GM18873 (cell line): Measurements from ENCODE around the gene UBE2E2.
A peak's percentile ranks its signal among the peaks of the same experiment; 100 is the strongest.
"Not testable (repeated sequence)": the region's sequence is repeated elsewhere in the genome, so short reads cannot be mapped to it uniquely, and the experiment has no call there.

ENCODE experiments used
- ATAC-seq: cut with Tn5 transposase; IDR thresholded peaks from one replicate; pipeline ENCODE4 v1.9.1; 2021; ENCODE audit warnings: mild to moderate bottlenecking, moderate library complexity, moderate number of reproducible peaks; ENCODE audit not compliant: unreplicated experiment, low FRiP score

The UBE2E2 gene

GRCh38 chr3:23202921-23203707, at the start of gene UBE2E2:
TSS of gene UBE2E2 (plus strand) at chr3:23203327.
- ATAC-seq: peak; percentile 52

DNA sequence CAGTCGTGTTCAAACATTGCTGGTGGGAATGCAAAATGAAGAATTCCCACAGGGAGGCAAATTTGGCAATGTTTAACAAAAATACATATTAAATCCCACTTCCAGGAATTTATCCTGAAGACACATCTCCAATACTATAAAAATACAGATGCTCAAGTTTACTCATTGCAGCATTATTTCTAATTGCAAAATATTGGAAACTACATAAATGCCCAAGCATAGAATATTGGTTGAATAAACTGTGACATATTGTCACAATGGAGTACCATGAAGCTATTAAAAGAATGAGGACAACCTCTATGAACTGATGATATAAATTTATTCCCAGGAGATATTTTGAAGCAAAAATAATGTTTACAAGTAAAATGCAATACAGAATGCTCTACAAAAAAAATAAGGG, 49.7 kb upstream of the UBE2E2 start:
- ATAC-seq: no peak

GRCh38 chr3:23157331-23157730, 45.8 kb upstream of the UBE2E2 start:
- ATAC-seq: no peak

- ATAC-seq: no peak
These were observed 43.2 kb upstream of the UBE2E2 start for GRCh38 chr3:23159929-23160328.

GRCh38 chr3:23161308-23161707, 41.8 kb upstream of the UBE2E2 start:
- no peak for ATAC-seq

DNA sequence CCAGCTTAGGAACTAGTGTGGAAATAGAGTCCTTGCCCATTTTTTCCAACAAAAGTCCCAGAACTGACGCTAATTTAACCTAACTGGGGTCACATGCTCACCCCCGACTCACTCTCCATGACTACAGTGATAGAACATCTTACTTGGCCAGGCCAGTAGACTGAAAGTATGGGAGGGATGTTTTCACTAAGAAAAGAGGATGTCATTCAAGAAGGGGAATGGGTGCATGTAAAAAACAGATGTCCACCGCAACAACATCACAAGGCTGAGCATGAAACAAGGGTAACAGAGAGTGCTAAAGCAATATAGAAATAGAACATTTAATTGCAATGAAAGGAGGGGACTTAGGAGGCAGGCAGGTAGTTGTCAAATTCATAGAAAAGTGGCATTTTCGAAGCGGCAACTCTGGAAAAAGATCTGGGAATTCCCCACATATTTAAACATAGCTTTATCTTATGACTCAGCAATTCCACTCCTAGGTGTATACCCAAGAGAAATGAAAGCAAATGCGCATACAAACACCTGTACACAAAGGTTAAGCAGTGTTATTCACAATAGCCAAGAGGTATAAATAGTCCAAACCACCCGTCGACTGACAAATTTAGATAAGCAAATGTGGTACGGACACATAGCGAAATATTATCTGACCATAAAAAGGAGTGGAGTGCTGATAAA, 41.1 kb upstream of the UBE2E2 start:
- ATAC-seq: peak; percentile 63

DNA sequence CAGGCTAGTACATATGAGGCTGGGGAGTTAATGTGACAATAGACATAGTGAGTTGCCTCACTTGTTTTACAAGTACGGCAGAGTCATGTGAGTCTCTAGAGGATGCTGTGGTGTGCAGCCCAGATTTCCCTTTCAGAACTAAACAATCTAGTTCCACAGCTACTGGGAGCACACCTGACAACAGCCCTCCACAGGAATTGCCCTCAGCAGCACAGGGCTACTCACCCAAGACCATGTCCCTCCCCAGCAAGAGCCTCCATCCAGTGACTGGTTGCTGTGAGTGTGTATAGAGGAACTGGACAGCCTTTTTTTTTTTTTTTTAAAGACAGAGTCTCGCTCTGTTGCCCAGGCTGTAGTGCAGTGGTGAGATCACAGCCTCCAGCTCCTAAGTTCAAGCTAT, 40.2 kb upstream of the UBE2E2 start:
- peak; percentile 58 for ATAC-seq

DNA sequence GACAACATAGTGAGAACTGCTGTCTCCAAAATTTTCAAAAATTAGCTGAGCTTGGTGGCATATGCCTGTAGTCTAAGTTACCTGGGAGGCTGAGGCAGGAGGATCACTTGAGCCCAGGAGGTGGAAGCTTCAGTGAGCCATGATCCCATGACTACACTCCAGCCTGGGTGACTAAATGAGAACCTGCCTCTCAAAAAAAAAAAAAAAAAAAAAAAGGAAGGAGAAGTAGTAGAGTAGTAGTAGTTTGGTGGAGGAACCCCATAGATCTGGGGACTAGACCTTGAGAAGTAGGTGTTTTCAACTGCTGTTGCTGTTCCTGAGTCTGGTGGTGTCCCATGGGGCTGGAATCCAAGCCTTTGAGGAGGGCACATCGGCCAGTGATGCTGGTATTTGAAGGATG, 38.4 kb upstream of the UBE2E2 start:
- no peak for ATAC-seq

GRCh38 chr3:23165571-23165970, 37.6 kb upstream of the UBE2E2 start:
- no peak for ATAC-seq

DNA sequence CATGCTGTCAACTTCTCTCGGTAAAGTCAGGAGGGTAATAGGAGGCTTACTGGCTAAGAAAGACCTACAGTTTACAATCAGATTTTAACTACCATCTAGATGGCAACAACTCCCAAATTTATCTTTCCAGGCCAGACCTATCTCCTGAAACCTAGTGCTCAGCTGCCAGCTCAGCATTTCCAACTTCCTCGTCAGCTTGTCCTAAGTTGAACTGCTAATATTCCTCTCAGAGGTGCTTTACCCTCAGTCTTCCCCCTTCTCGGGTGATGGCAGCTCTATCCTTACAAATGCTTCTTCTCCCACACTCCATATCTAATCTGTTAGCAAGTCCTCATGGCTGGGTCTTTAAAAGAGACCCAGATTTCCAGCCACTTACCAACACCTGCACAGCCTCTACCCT, 36.9 kb upstream of the UBE2E2 start:
- ATAC-seq: no peak

GRCh38 chr3:23166845-23167244, 36.3 kb upstream of the UBE2E2 start:
- ATAC-seq: no peak

DNA sequence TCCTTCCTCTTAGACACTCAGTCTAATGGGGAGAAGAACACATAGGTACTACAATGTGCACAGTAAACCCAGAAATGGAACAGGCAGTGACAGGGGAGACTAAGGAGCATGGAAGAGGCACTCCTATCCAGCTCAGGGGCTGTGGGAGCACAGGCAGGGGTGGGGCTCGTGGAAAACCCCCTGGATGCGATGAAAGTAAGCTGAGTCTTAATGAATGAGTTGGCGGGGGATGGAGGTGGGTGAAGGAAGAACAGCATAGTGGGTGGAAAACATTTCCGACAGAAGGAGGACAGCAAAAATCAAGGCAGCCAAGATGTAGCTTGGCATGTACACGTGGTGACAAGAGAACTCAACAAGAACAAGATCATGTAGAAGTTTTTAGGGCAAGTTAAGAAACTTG, 33.6 kb upstream of the UBE2E2 start:
- ATAC-seq: no peak

GRCh38 chr3:23170291-23170690, 32.8 kb upstream of the UBE2E2 start:
- no peak for ATAC-seq

GRCh38 chr3:23172059-23172458, 31.1 kb upstream of the UBE2E2 start:
- no peak for ATAC-seq

- no peak for ATAC-seq
These were observed 28.6 kb upstream of the UBE2E2 start for GRCh38 chr3:23174426-23175039.

GRCh38 chr3:23175341-23176083, 27.6 kb upstream of the UBE2E2 start:
- no peak for ATAC-seq

GRCh38 chr3:23176839-23177238, 26.3 kb upstream of the UBE2E2 start:
- not testable (repeated sequence) for ATAC-seq

DNA sequence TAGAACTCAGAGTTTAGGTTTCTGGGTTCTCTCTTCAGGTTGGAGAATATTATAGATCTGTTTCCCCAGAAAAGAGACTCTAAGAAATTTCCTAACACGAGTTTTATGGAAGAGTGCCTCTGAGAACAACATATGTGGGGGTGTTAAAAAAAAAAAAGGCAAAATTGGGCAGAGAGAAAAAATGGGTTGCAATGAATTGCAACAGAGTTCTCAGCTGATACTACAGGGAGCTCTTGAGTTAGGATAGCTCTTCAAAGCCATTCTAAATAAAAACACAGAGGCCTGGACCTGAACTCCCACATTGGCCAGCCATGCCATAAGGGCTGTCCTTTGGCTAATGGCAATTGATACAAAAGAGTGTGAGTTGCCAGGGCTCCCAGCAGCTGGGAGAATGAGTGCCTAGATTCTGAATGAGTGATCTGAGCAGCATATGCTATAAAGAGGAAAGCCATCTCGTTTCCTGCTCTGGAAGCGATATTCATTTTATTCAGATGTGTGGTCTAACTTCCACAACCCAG, 20.1 kb upstream of the UBE2E2 start:
- ATAC-seq: no peak

DNA sequence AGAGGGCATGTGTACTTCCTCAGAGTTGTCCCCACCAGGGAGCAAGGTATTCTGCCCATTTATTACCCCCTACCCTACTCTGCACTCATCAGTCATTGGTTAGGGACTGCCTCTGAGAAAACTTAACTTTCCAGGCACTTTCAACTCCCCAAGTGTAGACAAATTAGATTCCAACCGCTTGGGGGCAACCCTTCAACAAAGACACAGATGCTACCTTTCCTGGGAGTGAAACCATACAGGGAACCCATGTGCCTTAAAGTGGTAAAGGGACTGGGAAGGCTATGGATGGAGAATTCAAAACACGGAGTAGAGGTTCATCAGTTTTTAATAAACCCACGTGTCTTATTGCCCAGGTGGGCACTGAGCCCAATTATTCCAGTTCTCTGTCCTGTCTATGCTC, 19.4 kb upstream of the UBE2E2 start:
- no peak for ATAC-seq

GRCh38 chr3:23185861-23186260, 17.3 kb upstream of the UBE2E2 start:
- ATAC-seq: no peak

GRCh38 chr3:23189187-23189586, 13.9 kb upstream of the UBE2E2 start:
- no peak for ATAC-seq
